T-helper 1 cell treated with Interleukin-12 subunit alpha and Interleukin-12 subunit beta and Interleukin-4 antibody, amounts not matched to agents 30 ng/mL and 1 ng/mL, for 36 hours (primary cell): ENCODE data around the gene MICU2. TPM values are rescaled to one million over a fixed set of nuclear protein-coding genes. Genes with fewer than 3 reads are reported as not detected.
"Not testable (repeated sequence)": the region's sequence is repeated elsewhere in the genome, so short reads cannot be mapped to it uniquely, and the experiment has no call there.

Experiments
- intact Hi-C: fragments of 100-400 bp; cut with micrococcal nuclease; formaldehyde crosslinking; loops from one replicate; pipeline ENCODE4 v1.15.1; 2024
- total RNA-seq: library from RNA; stranded (reverse); gene quantifications from 2 replicates; pipeline ENCODE4 v1.2.3, GENCODE V29; 2022

MICU2 gene
- total RNA-seq, 1 donor from 2014 or later, result 29.9 TPM

DNA sequence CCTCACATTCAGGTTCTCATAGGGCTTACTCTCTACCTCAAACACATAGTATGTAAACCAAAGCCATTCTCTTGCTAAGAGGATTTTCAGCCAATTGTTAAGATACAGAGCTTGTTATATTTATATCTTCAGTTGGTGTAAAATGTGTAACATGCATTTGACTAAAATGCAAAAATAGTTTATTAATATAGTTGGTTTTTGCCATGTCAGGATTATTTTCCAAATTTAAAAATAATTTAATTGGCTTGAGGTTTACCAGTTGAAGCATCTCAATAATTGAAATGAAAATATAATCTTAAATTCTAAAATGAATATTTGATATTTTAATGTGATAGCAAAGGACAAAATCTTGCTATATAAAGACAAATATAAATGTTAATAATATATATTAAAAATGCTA, 7.2 kb downstream of the MICU2 start:
- intact Hi-C loops, result no loop called here

DNA sequence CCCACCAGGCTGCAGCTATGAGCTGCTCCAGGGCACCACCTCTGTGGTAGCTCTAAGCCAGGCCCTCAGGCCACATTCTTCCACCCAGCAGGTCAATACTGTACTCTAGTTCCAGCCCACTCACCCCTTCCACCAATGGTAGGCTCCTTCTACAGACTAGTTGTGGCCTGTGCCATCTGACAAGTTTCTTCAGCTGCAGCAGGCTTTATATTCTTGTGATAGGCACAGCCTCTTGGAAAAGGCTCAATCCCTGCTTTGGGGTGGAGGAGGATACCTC, 8.5 kb downstream of the MICU2 start:
- intact Hi-C loops, result no loop called here

GRCh38 chr13:21594715-21595545, 9.0 kb downstream of the MICU2 start:
- intact Hi-C loops, result loop anchor here (5.0 kb wide), 1 partner anchor 78 kb away; no protein-coding TSS in a partner anchor

DNA sequence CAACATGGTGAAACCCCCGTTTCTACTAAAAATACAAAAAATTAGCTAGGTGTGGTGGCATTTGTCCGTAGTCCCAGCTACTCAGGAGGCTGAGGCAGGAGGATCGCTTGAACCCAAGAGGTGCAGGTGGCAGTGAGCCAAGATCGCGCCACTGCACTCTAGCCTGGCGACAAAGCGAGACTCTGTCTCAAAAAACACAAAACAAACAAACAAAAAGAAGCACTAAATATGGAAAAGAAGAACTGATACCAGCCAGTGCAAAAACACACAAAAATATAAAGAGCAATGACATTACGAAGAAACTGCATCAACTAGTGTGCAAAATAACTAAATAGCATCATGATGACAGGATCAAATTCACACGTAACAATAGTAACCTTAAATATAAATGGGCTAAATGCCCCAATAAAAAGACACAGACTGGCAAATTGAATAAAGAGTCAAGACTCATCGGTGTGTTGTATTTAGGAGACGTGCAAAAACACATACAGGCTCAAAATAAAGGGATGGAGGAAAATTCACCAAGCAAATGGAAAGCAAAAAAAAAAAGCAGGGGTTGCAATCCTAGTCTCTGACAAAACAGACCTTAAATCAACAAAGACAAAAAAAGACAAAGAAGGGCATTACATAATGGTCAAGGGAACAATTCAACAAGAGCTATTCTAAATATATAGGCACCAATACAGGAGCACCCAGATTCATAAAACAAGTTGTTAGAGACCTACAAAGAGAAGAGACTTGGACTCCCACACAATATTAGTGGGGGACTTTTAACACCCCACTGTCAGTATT, 13.1 kb downstream of the MICU2 start:
- intact Hi-C loops, result loop anchor here (5.0 kb wide), 1 partner anchor 74 kb away; no protein-coding TSS in a partner anchor

DNA sequence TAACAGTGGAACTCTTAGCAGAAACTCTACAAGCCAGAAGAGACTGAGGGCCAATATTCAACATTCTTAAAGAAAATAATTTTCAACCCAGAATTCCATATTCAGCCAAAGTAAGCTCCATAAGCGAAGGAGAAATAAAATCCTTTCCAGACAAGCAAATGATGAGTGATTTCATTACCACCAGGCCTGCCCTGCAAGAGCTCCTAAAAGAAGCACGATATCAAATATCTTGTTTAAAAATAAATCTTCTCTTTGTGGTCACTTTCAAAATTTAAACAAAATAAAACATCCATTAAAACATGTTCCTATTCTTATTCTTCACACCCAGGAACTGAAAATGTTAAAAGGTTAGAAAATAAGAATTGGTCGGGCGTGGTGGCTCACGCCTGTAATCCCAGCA, 13.7 kb downstream of the MICU2 start:
- intact Hi-C loops, result loop anchor here (5.0 kb wide), 1 partner anchor 73 kb away; no protein-coding TSS in a partner anchor

DNA sequence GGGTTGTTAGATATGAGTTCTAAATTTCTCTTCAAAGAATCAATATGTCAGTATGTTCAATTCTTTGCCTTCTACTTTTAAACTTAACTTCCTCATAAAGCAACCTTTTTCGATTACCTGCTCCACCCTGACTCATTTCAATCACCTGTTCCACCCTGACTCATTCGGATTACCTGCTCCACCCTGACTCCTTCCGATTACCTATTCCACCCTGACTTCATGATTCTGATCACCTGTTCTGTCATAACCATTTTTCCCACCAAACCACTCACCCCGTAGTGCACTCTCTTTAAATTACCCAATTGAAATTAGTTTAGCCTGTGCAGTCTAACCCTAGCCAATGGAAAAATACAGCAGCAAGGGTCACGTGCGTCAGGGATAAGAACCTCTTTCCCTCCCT, 14.5 kb downstream of the MICU2 start:
- intact Hi-C loops, result not testable (repeated sequence)

- intact Hi-C loops, result not testable (repeated sequence)
Observed at GRCh38 chr13:21588411-21588810, 15.6 kb downstream of the MICU2 start.

GRCh38 chr13:21584973-21585592, 18.9 kb downstream of the MICU2 start:
- intact Hi-C loops, result no loop called here

DNA sequence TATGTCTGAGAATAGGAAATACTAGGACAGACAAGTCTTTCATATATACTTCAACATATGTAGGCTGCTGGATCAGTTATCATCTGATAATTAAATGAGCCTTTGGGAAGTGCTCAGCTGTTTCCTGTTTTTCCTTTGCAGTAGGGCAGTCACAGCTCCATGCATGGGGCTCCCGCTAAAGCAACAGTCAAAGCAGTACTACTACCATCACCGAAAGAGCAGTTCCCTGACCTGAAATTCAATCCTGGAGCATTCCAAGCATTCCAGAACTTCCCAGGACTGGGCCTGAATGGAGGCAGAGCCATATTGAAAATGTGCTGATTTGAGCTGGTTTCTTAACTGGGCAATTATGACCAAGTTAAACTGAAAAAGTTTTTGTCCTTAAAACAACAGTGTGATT, 20.5 kb downstream of the MICU2 start:
- intact Hi-C loops, result no loop called here

DNA sequence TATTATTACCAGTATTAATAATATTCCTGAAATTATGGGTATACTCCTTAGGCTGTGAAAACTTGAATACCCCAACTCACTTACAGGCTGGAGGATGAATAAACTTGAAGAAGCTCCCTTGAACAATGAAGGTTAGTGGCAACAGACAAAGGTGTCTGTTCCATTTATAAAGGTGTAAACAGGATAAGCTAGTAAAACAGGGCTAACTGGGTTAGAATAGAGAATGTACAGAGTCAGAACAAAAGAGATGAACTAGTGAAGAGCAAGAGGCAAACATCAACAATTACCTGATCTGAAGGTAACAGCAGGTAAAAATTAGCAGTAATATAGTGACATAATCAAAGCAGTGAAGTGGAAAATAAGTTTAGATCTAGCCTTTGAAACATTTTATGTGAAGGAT, 23.2 kb downstream of the MICU2 start:
- intact Hi-C loops, result no loop called here

GRCh38 chr13:21579754-21580316, 24.1 kb downstream of the MICU2 start:
- intact Hi-C loops, result no loop called here

DNA sequence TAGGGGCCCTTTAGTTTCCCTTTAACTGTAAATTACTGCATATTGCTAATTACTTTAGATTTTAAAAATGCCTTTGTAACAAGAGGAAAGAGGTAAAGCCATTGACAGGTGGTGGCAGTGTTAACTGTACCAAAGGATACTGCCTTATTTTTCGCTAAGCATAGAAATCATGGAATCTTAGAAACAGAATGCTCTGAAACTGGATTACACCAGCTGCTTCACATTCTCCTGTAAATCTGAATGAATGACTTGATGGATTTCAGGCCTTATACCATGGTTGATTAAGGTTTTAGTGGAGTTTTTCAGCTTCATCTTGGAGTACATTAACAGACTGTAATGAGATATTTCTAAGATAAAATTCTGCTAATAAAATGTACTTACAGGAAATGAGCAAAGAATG, 25.2 kb downstream of the MICU2 start:
- intact Hi-C loops, result no loop called here

DNA sequence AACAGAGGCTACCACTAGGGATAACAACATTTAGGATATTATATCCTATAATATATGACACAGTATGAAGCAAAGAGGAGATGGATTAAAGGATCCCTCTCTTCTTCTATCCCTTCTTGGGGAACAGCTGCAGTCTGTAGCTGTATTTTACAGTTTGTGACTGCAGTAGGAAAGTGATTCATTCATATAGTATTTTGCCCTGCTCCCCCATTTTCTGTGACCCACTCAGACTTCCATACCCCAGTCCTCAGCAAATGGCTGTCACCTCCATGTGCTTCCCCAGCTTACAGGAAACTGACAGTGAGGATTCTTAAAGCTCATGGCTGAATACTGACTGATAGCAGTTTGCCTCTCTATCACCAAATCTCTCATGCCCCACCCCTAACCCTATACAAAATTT, 27.5 kb downstream of the MICU2 start:
- intact Hi-C loops, result no loop called here

- intact Hi-C loops, result no loop called here
Observed at GRCh38 chr13:21573920-21574712, 29.9 kb downstream of the MICU2 start.

GRCh38 chr13:21569686-21570085, 34.3 kb downstream of the MICU2 start:
- intact Hi-C loops, result no loop called here

- intact Hi-C loops, result no loop called here
Observed at GRCh38 chr13:21568854-21569253, 35.1 kb downstream of the MICU2 start.

GRCh38 chr13:21567714-21568113, 36.3 kb downstream of the MICU2 start:
- intact Hi-C loops, result no loop called here

GRCh38 chr13:21557995-21558394, 46.0 kb downstream of the MICU2 start:
- intact Hi-C loops, result no loop called here

DNA sequence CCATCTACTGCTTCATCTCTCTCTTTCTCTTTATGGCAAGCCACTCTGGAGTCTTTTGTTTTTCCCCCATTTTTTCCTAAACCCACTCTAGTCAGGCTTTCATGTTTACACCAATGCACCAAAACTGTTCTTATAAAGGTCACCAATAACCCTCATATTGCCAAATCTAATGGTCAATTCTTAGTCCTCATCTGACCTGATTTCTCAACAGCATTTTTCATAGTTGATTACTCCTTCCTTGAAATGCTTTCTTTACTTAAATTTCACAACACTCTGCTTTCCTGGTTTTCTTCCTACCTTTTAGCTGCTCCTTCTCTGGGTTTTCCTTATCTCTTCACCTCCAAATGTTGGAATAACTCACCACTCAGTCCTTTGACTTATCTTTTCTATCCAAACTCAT, 47.9 kb downstream of the MICU2 start:
- intact Hi-C loops, result no loop called here

- intact Hi-C loops, result not testable (repeated sequence)
Observed at GRCh38 chr13:21553261-21553660, 50.7 kb downstream of the MICU2 start.

- intact Hi-C loops, result no loop called here
Observed at GRCh38 chr13:21550918-21551317, 53.1 kb downstream of the MICU2 start.
